PC-9 (cell line): ENCODE results near the gene KATNBL1.

Experiments
- CTCF ChIP-seq: fragments of 200-600 bp; sonication (generic); conservative IDR thresholded peaks from 2 replicates; pipeline ENCODE4 v1.6.1; 2017; ENCODE audit warnings: mixed run types, antibody characterized with exemption, mild to moderate bottlenecking, moderate library complexity
- EZH2 ChIP-seq: fragments of 200-600 bp; sonication (generic); IDR thresholded peaks from 2 replicates; pipeline ENCODE4 v1.8.0; 2017; ENCODE audit warnings: antibody characterized with exemption, low read depth

- no peak for TF ChIP-seq EZH2
- TF ChIP-seq CTCF = no peak
Measured at GRCh38 chr15:34132881-34133280, 77.0 kb downstream of the KATNBL1 start.
